Thyroid gland (tissue), 4 donors: ENCODE measurements around the gene SFXN4.
"Not testable (repeated sequence)": the region's sequence is repeated elsewhere in the genome, so short reads cannot be mapped to it uniquely, and the experiment has no call there.

Experiments used
- CTCF ChIP-seq, 6 experiments: fragments of 200-600 bp in 3 of 6; fragments of 450-650 bp in 3 of 6; sonication (generic) in 3 of 6; IDR thresholded peaks; one replicate each; pipeline ENCODE4 v1.5.1; 2016 to 2019; ENCODE audit warnings: antibody characterized with exemption in 6 of 6, mild to moderate bottlenecking in 2 of 6, inconsistent platforms in 1 of 6, moderate library complexity in 1 of 6
- POLR2A ChIP-seq, 2 donors: fragments of 450-650 bp; IDR thresholded peaks; one replicate each; pipeline ENCODE4 v1.6.1; 2017; ENCODE audit warnings: antibody characterized with exemption in 2 of 2, mild to moderate bottlenecking in 2 of 2, moderate library complexity in 1 of 2

GRCh38 chr10:119107106-119107505 lies 58.4 kb downstream of the SFXN4 start:
- not testable (repeated sequence) for TF ChIP-seq CTCF, POLR2A (IDR thresholded peaks at IDR 0.05)
